ENCODE measurements around the gene PDHX. TPM values are rescaled to one million over a fixed set of nuclear protein-coding genes. Genes with fewer than 3 reads are reported as not detected.

PDHX gene
- polyA plus RNA-seq, 3 donors = 9.3 to 19.5 (median 17.5) TPM

- H3K4me2 ChIP-seq (replicated peaks; ENCODE audit: extremely low read depth, low read length, poor library complexity, severe bottlenecking) = no peak overlapping the region
- Mint-ChIP-seq H3K27me3 (ENCODE audit: low read depth in 3 of 3) (no peaks in the 10 kb centered on the region), H3K9me3 (no peaks in the 10 kb centered on the region), H3K27ac (no peak overlapping the region), H3K4me3 (no peak overlapping the region), H3K4me1 (peaks cover 5% of the 10 kb centered on the region), H3K36me3 (peaks cover 44% of the 10 kb centered on the region in 2 donors)
- no peaks in the 10 kb centered on the region for H3K79me2 ChIP-seq (ENCODE audit: insufficient read depth, low read length)
- peaks cover 13 to 60% of the 10 kb centered on the region in 2 donors for H3K36me3 ChIP-seq (replicated peaks in 1 of 2; ENCODE audit: control insufficient read depth in 1 of 2, insufficient read depth in 2 of 2, low read length in 2 of 2)
- intact Hi-C loops (cut with micrococcal nuclease) = no loop called here
- no peaks in the 10 kb centered on the region for H3K27me3 ChIP-seq (ENCODE audit: control insufficient read depth in 2 of 2, insufficient read depth in 2 of 2, low read length in 2 of 2)
- no peak overlapping the region for H3K9ac ChIP-seq (ENCODE audit: insufficient read depth, low read length, poor library complexity, severe bottlenecking)
- no peak overlapping the region for H2AFZ ChIP-seq (ENCODE audit: insufficient read depth, low read depth, low read length, poor library complexity, severe bottlenecking)
- no peaks in the 10 kb centered on the region for H3K9me3 ChIP-seq (replicated peaks in 1 of 2; ENCODE audit: control insufficient read depth in 1 of 2, insufficient read depth in 1 of 2, low read length in 2 of 2)
- no peak overlapping the region for H3K4me3 ChIP-seq (replicated peaks in 1 of 3; ENCODE audit: low read depth in 2 of 3, low read length in 3 of 3)
- no peak for DNase-seq
- no peak for TF ChIP-seq CTCF (IDR thresholded peaks at IDR 0.05)
- peaks cover 6% of the 10 kb centered on the region in 2 donors for H3K4me1 ChIP-seq (ENCODE audit: control insufficient read depth in 1 of 2, insufficient read depth in 2 of 2, low read length in 2 of 2)
- H4K20me1 ChIP-seq (ENCODE audit: insufficient read depth, low read length) = no peaks in the 10 kb centered on the region
- H3K27ac ChIP-seq (ENCODE audit: low read depth in 1 of 2, low read length in 2 of 2) = no peak overlapping the region
Observed at GRCh38 chr11:34962034-34962433, 45.6 kb downstream of the PDHX start.

GRCh38 chr11:34963351-34963750 lies 46.9 kb downstream of the PDHX start:
- no peak overlapping the region for H3K9ac ChIP-seq (ENCODE audit: insufficient read depth, low read length, poor library complexity, severe bottlenecking)

More at GRCh38 chr11:34963351-34963750, 46.9 kb downstream of the PDHX start:
- 98% methylated on average over 4 of the region's 5 CpGs for WGBS (ENCODE audit: insufficient coverage)
- Histone ChIP-seq H3K4me3 (replicated peaks in 1 of 3; ENCODE audit: low read depth in 2 of 3, low read length in 3 of 3) (no peak overlapping the region), H3K79me2 (ENCODE audit: insufficient read depth, low read length) (no peaks in the 10 kb centered on the region), H3K4me1 (ENCODE audit: control insufficient read depth in 1 of 2, insufficient read depth in 2 of 2, low read length in 2 of 2) (no peaks in the 10 kb centered on the region), H3K9me3 (replicated peaks in 1 of 2; ENCODE audit: control insufficient read depth in 1 of 2, insufficient read depth in 1 of 2, low read length in 2 of 2) (no peaks in the 10 kb centered on the region), H2AFZ (ENCODE audit: insufficient read depth, low read depth, low read length, poor library complexity, severe bottlenecking) (no peak overlapping the region), H3K27me3 (ENCODE audit: control insufficient read depth in 2 of 2, insufficient read depth in 2 of 2, low read length in 2 of 2) (no peaks in the 10 kb centered on the region), H3K4me2 (replicated peaks; ENCODE audit: extremely low read depth, low read length, poor library complexity, severe bottlenecking) (no peak overlapping the region), H4K20me1 (ENCODE audit: insufficient read depth, low read length) (no peaks in the 10 kb centered on the region), H3K36me3 (replicated peaks in 1 of 2; ENCODE audit: control insufficient read depth in 1 of 2, insufficient read depth in 2 of 2, low read length in 2 of 2) (peaks cover 16 to 72% of the 10 kb centered on the region in 2 donors), H3K27ac (ENCODE audit: low read depth in 1 of 2, low read length in 2 of 2) (no peak overlapping the region)
- no peak for DNase-seq
- intact Hi-C loops (cut with micrococcal nuclease) = no loop called here
- no peak overlapping the region for H3K27ac Mint-ChIP-seq
- no peaks in the 10 kb centered on the region for H3K9me3 Mint-ChIP-seq
- no peaks in the 10 kb centered on the region for H3K27me3 Mint-ChIP-seq (ENCODE audit: low read depth in 3 of 3)
- H3K36me3 Mint-ChIP-seq = peaks cover 51 to 52% of the 10 kb centered on the region in 2 donors
- H3K4me3 Mint-ChIP-seq = no peak overlapping the region
- no peak for TF ChIP-seq CTCF (IDR thresholded peaks at IDR 0.05)
- H3K4me1 Mint-ChIP-seq = no peaks in the 10 kb centered on the region
